HepG2 (cell line): ENCODE results near the gene SCAPER. TPM values are rescaled to one million over a fixed set of nuclear protein-coding genes. Genes with fewer than 3 reads are reported as not detected.

Source experiments
- AGO2 ChIP-seq: fragments of 200-400 bp; formaldehyde crosslinking; optimal IDR thresholded peaks from 2 replicates; pipeline ENCODE3; 2017; ENCODE audit warnings: mild to moderate bottlenecking, low read depth, low read length, moderate library complexity
- ATF6 ChIP-seq: sonication (generic); formaldehyde crosslinking; conservative IDR thresholded peaks from 2 replicates; pipeline ENCODE4 v1.4.0; 2020; ENCODE audit warnings: missing genetic modification reagents
- BORCS8-MEF2B ChIP-seq: sonication (generic); formaldehyde crosslinking; IDR thresholded peaks from 2 replicates; pipeline ENCODE4 v1.8.0; 2022; ENCODE audit warnings: mild to moderate bottlenecking, missing genetic modification reagents
- DR1 ChIP-seq: sonication (generic); formaldehyde crosslinking; IDR thresholded peaks from 2 replicates; pipeline ENCODE4 v1.8.0; 2021; ENCODE audit warnings: mild to moderate bottlenecking, missing genetic modification reagents, inconsistent platforms
- GPBP1L1 ChIP-seq: sonication (generic); formaldehyde crosslinking; IDR thresholded peaks from 2 replicates; pipeline ENCODE4 v1.5.0; 2020; ENCODE audit warnings: mild to moderate bottlenecking, missing genetic modification reagents
- HDAC1 ChIP-seq: sonication (generic); formaldehyde crosslinking; IDR thresholded peaks from 2 replicates; pipeline ENCODE4 v1.5.1; 2020; ENCODE audit warnings: mild to moderate bottlenecking, missing genetic modification reagents
- HMGXB4 ChIP-seq, 2 experiments: sonication (generic) in 1 of 2; formaldehyde crosslinking in 1 of 2; IDR thresholded peaks; 2 replicates each; pipeline versions ENCODE4 v1.4.0 to v1.6.1; 2018 to 2020; ENCODE audit warnings: missing genetic modification reagents in 2 of 2, borderline replicate concordance in 1 of 2, low read depth in 1 of 2, mild to moderate bottlenecking in 1 of 2, missing biosample characterization in 1 of 2
- HNRNPLL ChIP-seq: fragments of 200-400 bp; formaldehyde crosslinking; IDR thresholded peaks from 2 replicates; pipeline ENCODE4 v1.6.1; 2017; ENCODE audit warnings: mild to moderate bottlenecking, low read depth, low read length; ENCODE audit not compliant: poor library complexity, severe bottlenecking
- MXD1 ChIP-seq: sonication (generic); formaldehyde crosslinking; IDR thresholded peaks from 2 replicates; pipeline ENCODE4 v1.4.0; 2020; ENCODE audit warnings: mild to moderate bottlenecking, missing genetic modification reagents
- NR2F2 ChIP-seq: IDR thresholded peaks from 2 replicates; pipeline ENCODE4 v1.6.1; 2012; ENCODE audit warnings: low read depth, inconsistent platforms, borderline replicate concordance
- POGK ChIP-seq: sonication (generic); formaldehyde crosslinking; conservative IDR thresholded peaks from 2 replicates; pipeline ENCODE4 v1.8.0; 2022; ENCODE audit warnings: mild to moderate bottlenecking, moderate library complexity, missing genetic modification reagents
- THAP9 ChIP-seq: sonication (generic); formaldehyde crosslinking; IDR thresholded peaks from 2 replicates; pipeline ENCODE4; 2020; ENCODE audit warnings: missing genetic modification reagents, mild to moderate bottlenecking, borderline replicate concordance
- TOPORS ChIP-seq: sonication (generic); formaldehyde crosslinking; IDR thresholded peaks from 2 replicates; pipeline ENCODE4 v1.8.0; 2023; ENCODE audit warnings: mild to moderate bottlenecking, missing genetic modification reagents
- ZFAT ChIP-seq: sonication (generic); formaldehyde crosslinking; conservative IDR thresholded peaks from 2 replicates; pipeline ENCODE4 v1.8.1; 2023; ENCODE audit warnings: missing genetic modification reagents, inconsistent platforms
- ZFP82 ChIP-seq: sonication (generic); formaldehyde crosslinking; IDR thresholded peaks from 2 replicates; pipeline ENCODE4 v1.5.1; 2020; ENCODE audit warnings: mild to moderate bottlenecking, missing genetic modification reagents, borderline replicate concordance
- ZNF891 ChIP-seq: sonication (generic); formaldehyde crosslinking; IDR thresholded peaks from 2 replicates; pipeline ENCODE4 v1.5.0; 2020; ENCODE audit warnings: mild to moderate bottlenecking, missing genetic modification reagents
- polyA plus RNA-seq, 8 experiments: library from polyadenylated mRNA; depleted of rRNA in 3 of 8; stranded (reverse) in 7 of 8; unstranded in 1 of 8; fragments of >200 nt; fragmentation: Illumina TruSeq in 4 of 8; extraction: Trizol in 4 of 8; gene quantifications; 2 replicates each; pipeline versions ENCODE4 v1.2.1 to v1.2.3, GENCODE V29; 2011 to 2016; ENCODE audit warnings: low read depth in 4 of 8, missing spikeins in 1 of 8, mixed read lengths in 1 of 8; ENCODE audit not compliant: insufficient read depth in 1 of 8
- total RNA-seq, 5 experiments: library from RNA; depleted of rRNA; stranded (reverse); fragments of >200 nt; fragmentation: Illumina TruSeq; extraction: Trizol; gene quantifications; 2 replicates each; pipeline ENCODE4 v1.2.3, GENCODE V29; 2016; ENCODE audit warnings: low read depth in 1 of 5

SCAPER gene
- total and polyA plus RNA-seq, 2 of the 13 experiments (the other 11 are each of a cell fraction or from before 2014, with no cell fraction given): 4.3 to 10.5 TPM

- TF ChIP-seq ATF6 (CRISPR knock-in tag) (no peak), HMGXB4 (CRISPR knock-in tag; IDR thresholded peaks at IDR 0.05; ENCODE audit: borderline replicate concordance in 1 of 2, low read depth in 1 of 2) (0 out of 4 replicates have a peak, but pooled peaks of 1 of the 2 experiments have one; percentile 29), BORCS8-MEF2B (CRISPR knock-in tag) (peak; percentile 75; the same call in 1 of the 2 replicates), MXD1 (CRISPR knock-in tag) (peak; percentile 95), ZNF891 (CRISPR knock-in tag) (no peak), TOPORS (CRISPR knock-in tag) (peak; percentile 88; the same call in 1 of the 2 replicates), DR1 (CRISPR knock-in tag) (peak; percentile 42; the same call in 1 of the 2 replicates), THAP9 (CRISPR knock-in tag) (peak; percentile 45; the same call in 1 of the 2 replicates), AGO2 (peak; percentile 60), GPBP1L1 (no peak), ZFP82 (peak; percentile 52; the same call in 1 of the 2 replicates), NR2F2 (no peak), POGK (CRISPR knock-in tag) (0 out of 2 replicates have a peak, but pooled peaks have one; percentile 54), HDAC1 (CRISPR knock-in tag) (peak; percentile 54; the same call in 1 of the 2 replicates), ZFAT (CRISPR knock-in tag) (peak; percentile 79; the same call in 1 of the 2 replicates), HNRNPLL (peak; percentile 53)
- TF ChIP-seq, all 625 proteins: peak for 223
Measured at GRCh38 chr15:76337696-76338485, 567.2 kb downstream of the SCAPER start (continued).
